Pancreas (tissue), 10 donors: ENCODE results near the gene MTR. TPM values are rescaled to one million over a fixed set of nuclear protein-coding genes. Genes with fewer than 3 reads are reported as not detected.

Experiments
- ATAC-seq, 4 donors: fragments of 200-7000 bp; cut with Tn5 transposase; one replicate each; pipeline versions ENCODE4 v1.8.0 to v1.9.1; 2020; ENCODE audit warnings: mild to moderate bottlenecking in 4 of 4, moderate library complexity in 4 of 4
- DNase-seq, 6 donors: peaks; one replicate each; pipeline ENCODE4 v3.0.0-alpha.2; 2020
- FAIRE-seq: peaks from 2 replicates; lab custom pipeline; 2012; peaks lifted over from hg19 to GRCh38; lab: Jason Lieb, UNC
- H3K27ac ChIP-seq, 4 donors: fragments of 200-600 bp; sonication (generic); 1 replicate in 3 of 4; 2 replicates in 1 of 4; pipeline versions ENCODE4 v1.5.0 to v1.8.0; 2020
- H3K27me3 ChIP-seq, 4 donors: fragments of 200-600 bp; one replicate each; pipeline ENCODE4 v1.8.0; 2021
- H3K36me3 ChIP-seq, 3 donors: fragments of 200-600 bp; sonication (generic) in 1 of 3; one replicate each; pipeline versions ENCODE4 v1.5.0 to v1.8.0; 2020 to 2021
- H3K4me1 ChIP-seq, 3 donors: fragments of 200-600 bp; one replicate each; pipeline ENCODE4 v1.8.0; 2021
- H3K4me3 ChIP-seq, 4 donors: fragments of 200-600 bp; sonication (generic) in 2 of 4; one replicate each; pipeline versions ENCODE4 v1.5.0 to v1.8.0; 2020 to 2021
- H3K9me3 ChIP-seq, 4 donors: fragments of 200-600 bp; one replicate each; pipeline ENCODE4 v1.8.0; 2021
- CTCF ChIP-seq, 4 donors: fragments of 200-600 bp; sonication (generic) in 3 of 4; IDR thresholded peaks; one replicate each; pipeline versions ENCODE4 v1.5.0 to v1.8.0; 2021; ENCODE audit warnings: antibody characterized with exemption in 4 of 4
- WGBS, 2 donors: extraction: QIAGEN DNeasy Blood & Tissue Kit; methylation state at CpG; one replicate each; pipeline ENCODE4 v1.1.7; 2013; 5-methylcytosine and 5-hydroxymethylcytosine counted together
- intact Hi-C, 3 donors: fragments of 100-400 bp; cut with DNase I; formaldehyde crosslinking; loops; one replicate each; pipeline versions ENCODE4 v1.11.1 to v1.14.2; 2022
- polyA plus RNA-seq, 2 donors: library from polyadenylated mRNA; stranded (reverse); fragments of 200-250 nt; gene quantifications; one replicate each; pipeline ENCODE4 v1.2.3, GENCODE V29; 2013
- total RNA-seq, 6 donors: library from RNA; stranded (reverse); fragmentation: NEBNext Ultra II Directional in 4 of 6; extraction: Animal tissue kit (Norgen Biotek cat#: 25700) in 4 of 6; gene quantifications; one replicate each; pipeline versions ENCODE4 v1.2.1 to v1.2.4, GENCODE V29; 2021 to 2023
- donor health status: healthy with polysubstance abuse.
- donor health status: DM: no; HTN: no; CAD: no; lungs with moderate emphysema.
- donor health status: DM: no; HTN: no; CAD: no.
- donor health status: control.
- donor health status: control.
- donor health status: Bipolar disorder and iron deficiency.
- donor health status: DM: yes; HTN: yes; CAD: no.
- donor health status: DM: no; HTN: no; CAD: no.
- donor health status: DM: no; HTN: no; CAD: no.
- donor health status: DM: yes; HTN: yes; CAD: no.

Gene MTR
- total and polyA plus RNA-seq, 8 donors = 8.1 to 29.1 (median 24.3) TPM

- Histone ChIP-seq H3K9me3 (no peaks in the 10 kb centered on the region), H3K36me3 (peaks cover 0 to 7% (median 0%) of the 10 kb centered on the region in 3 donors), H3K27ac (no peak overlapping the region), H3K4me3 (no peak overlapping the region), H3K4me1 (peaks cover 23 to 29% (median 26%) of the 10 kb centered on the region in 3 donors), H3K27me3 (no peaks in the 10 kb centered on the region)
- no peak for ATAC-seq
- 39 to 47% methylated on average over 5 of the region's 5 CpGs for WGBS, 2 donors
- TF ChIP-seq CTCF (IDR thresholded peaks at IDR 0.05) = no peak
- no peak for FAIRE-seq
- no peak for DNase-seq
- intact Hi-C loops = no loop called here
These were observed 5.0 kb downstream of the MTR start for GRCh38 chr1:236800002-236800620.

GRCh38 chr1:236800623-236801022, 5.5 kb downstream of the MTR start:
- no peak for ATAC-seq
- TF ChIP-seq CTCF (IDR thresholded peaks at IDR 0.05) = no peak

GRCh38 chr1:236802264-236802663, 7.2 kb downstream of the MTR start:
- DNase-seq (no peak), ATAC-seq (no peak), FAIRE-seq (no peak)
- peaks cover 20 to 31% (median 26%) of the 10 kb centered on the region in 3 donors for H3K4me1 ChIP-seq
- no peaks in the 10 kb centered on the region for H3K27me3 ChIP-seq
- no peak overlapping the region for H3K27ac ChIP-seq
- intact Hi-C loops = no loop called here
- no peak for TF ChIP-seq CTCF (IDR thresholded peaks at IDR 0.05)
- H3K36me3 ChIP-seq = peaks cover 0 to 7% (median 0%) of the 10 kb centered on the region in 3 donors
- H3K4me3 ChIP-seq = no peak overlapping the region
- no peaks in the 10 kb centered on the region for H3K9me3 ChIP-seq
- WGBS, 2 donors = 52 to 90% methylated on average over 3 of the region's 3 CpGs

More at GRCh38 chr1:236800623-236801022, 5.5 kb downstream of the MTR start:
- no peak overlapping the region for H3K27ac ChIP-seq
- peaks cover 26 to 29% (median 27%) of the 10 kb centered on the region in 3 donors for H3K4me1 ChIP-seq
- H3K36me3 ChIP-seq = peaks cover 0 to 7% (median 0%) of the 10 kb centered on the region in 3 donors
- FAIRE-seq (no peak), DNase-seq (no peak)
- intact Hi-C loops = no loop called here
- no peak overlapping the region for H3K4me3 ChIP-seq
- H3K27me3 ChIP-seq = no peaks in the 10 kb centered on the region
- no peaks in the 10 kb centered on the region for H3K9me3 ChIP-seq

- no peak for ATAC-seq
- 85 to 91% methylated on average over 2 of the region's 2 CpGs for WGBS, 2 donors
- Histone ChIP-seq H3K27ac (no peak overlapping the region), H3K9me3 (no peaks in the 10 kb centered on the region), H3K27me3 (no peaks in the 10 kb centered on the region), H3K4me1 (peaks cover 23 to 32% (median 26%) of the 10 kb centered on the region in 3 donors), H3K36me3 (peaks cover 0 to 22% (median 13%) of the 10 kb centered on the region in 3 donors), H3K4me3 (no peak overlapping the region)
- FAIRE-seq = no peak
- intact Hi-C loops = no loop called here
- no peak for DNase-seq
- no peak for TF ChIP-seq CTCF (IDR thresholded peaks at IDR 0.05)
These were observed 11.5 kb downstream of the MTR start for GRCh38 chr1:236806634-236807033.

- Histone ChIP-seq H3K27me3 (no peaks in the 10 kb centered on the region), H3K27ac (peak overlapping the region; percentile 6 to 67 (median 25)), H3K4me1 (peaks cover 23 to 31% (median 29%) of the 10 kb centered on the region in 3 donors), H3K9me3 (no peaks in the 10 kb centered on the region), H3K36me3 (peaks cover 0 to 26% (median 13%) of the 10 kb centered on the region in 3 donors), H3K4me3 (no peak overlapping the region)
- FAIRE-seq (no peak), ATAC-seq (peak; percentile 39 to 80 (median 66)), DNase-seq (no peak)
- intact Hi-C loops = no loop called here
- TF ChIP-seq CTCF (IDR thresholded peaks at IDR 0.05) = no peak
- 34 to 43% methylated on average over 2 of the region's 2 CpGs for WGBS, 2 donors
These were observed 12.9 kb downstream of the MTR start for GRCh38 chr1:236808005-236808404.
